Neural progenitor cell (in vitro differentiated cells): Measurements from ENCODE around the gene LRP1B. TPM values are rescaled to one million over a fixed set of nuclear protein-coding genes. Genes with fewer than 3 reads are reported as not detected.
A peak's percentile ranks its signal among the peaks of the same experiment; 100 is the strongest.

ENCODE experiments used
- DNase-seq: peaks from one replicate; pipeline ENCODE4 v3.0.0-alpha.2; 2016; ENCODE audit warnings: low spot score
- H2AFZ ChIP-seq: fragments of 200-600 bp; sonication (generic); replicated peaks from 2 replicates; pipeline ENCODE4 v1.6.1; 2016; ENCODE audit warnings: antibody characterized with exemption
- H3F3A ChIP-seq: fragments of 200-600 bp; sonication (generic); 2 replicates; pipeline ENCODE4 v1.6.1; 2016; ENCODE audit warnings: antibody characterized with exemption, low read depth
- H3K27ac ChIP-seq: fragments of 200-600 bp; sonication (generic); 2 replicates; pipeline ENCODE4 v1.5.1; 2016; ENCODE audit warnings: mild to moderate bottlenecking
- H3K27me3 ChIP-seq: fragments of 200-600 bp; sonication (generic); 2 replicates; pipeline ENCODE4 v1.6.1; 2016; ENCODE audit warnings: mild to moderate bottlenecking, moderate library complexity
- H3K36me3 ChIP-seq: fragments of 200-600 bp; sonication (generic); 2 replicates; pipeline ENCODE4 v1.5.1; 2016
- H3K4me1 ChIP-seq: fragments of 200-600 bp; sonication (generic); 2 replicates; pipeline ENCODE4 v1.6.1; 2016; ENCODE audit warnings: mixed run types
- H3K4me2 ChIP-seq: fragments of 200-600 bp; sonication (generic); 2 replicates; pipeline ENCODE4 v1.6.1; 2016
- H3K4me3 ChIP-seq: fragments of 200-600 bp; sonication (generic); 2 replicates; pipeline ENCODE4 v1.5.1; 2016
- H3K79me2 ChIP-seq: fragments of 200-600 bp; sonication (generic); 2 replicates; pipeline ENCODE4 v1.6.1; 2016; ENCODE audit warnings: low read depth
- H3K9ac ChIP-seq: fragments of 200-600 bp; sonication (generic); 2 replicates; pipeline ENCODE4 v1.6.1; 2016
- H3K9me3 ChIP-seq: fragments of 200-600 bp; sonication (generic); 2 replicates; pipeline ENCODE4 v1.5.1; 2016; ENCODE audit warnings: low read depth
- H4K20me1 ChIP-seq: fragments of 200-600 bp; sonication (generic); 2 replicates; pipeline ENCODE4 v1.6.1; 2016; ENCODE audit warnings: low read depth
- H3K27ac Mint-ChIP-seq: 3 replicates; pipeline ENCODE4 v1.8.0; 2021; ENCODE audit warnings: mixed read lengths
- H3K27me3 Mint-ChIP-seq: 2 replicates; pipeline ENCODE4 v1.8.0; 2022; ENCODE audit warnings: low read depth, mild to moderate bottlenecking, inconsistent platforms, moderate library complexity, mixed read lengths; ENCODE audit not compliant: insufficient read depth
- H3K36me3 Mint-ChIP-seq: 3 replicates; pipeline ENCODE4 v1.8.0; 2021; ENCODE audit warnings: mixed read lengths
- H3K4me1 Mint-ChIP-seq: 3 replicates; pipeline ENCODE4 v1.8.0; 2021; ENCODE audit warnings: mixed read lengths
- H3K4me3 Mint-ChIP-seq: 3 replicates; pipeline ENCODE4 v1.8.0; 2021; ENCODE audit warnings: mild to moderate bottlenecking, moderate library complexity, mixed read lengths
- H3K9me3 Mint-ChIP-seq: 3 replicates; pipeline ENCODE4 v1.8.0; 2020; ENCODE audit warnings: mixed read lengths
- EZH2 ChIP-seq: fragments of 200-600 bp; sonication (generic); IDR thresholded peaks from 2 replicates; pipeline ENCODE4 v1.6.1; 2017; ENCODE audit warnings: antibody characterized with exemption, mild to moderate bottlenecking, moderate library complexity
- EZH2phosphoT487 ChIP-seq: fragments of 200-600 bp; sonication (generic); IDR thresholded peaks from 2 replicates; pipeline ENCODE4 v1.6.1; 2017; ENCODE audit warnings: antibody characterized with exemption
- total RNA-seq: library from RNA; depleted of rRNA; stranded (reverse); fragments of >200 nt; gene quantifications from 2 replicates; pipeline ENCODE4 v1.2.3, GENCODE V29; 2015; ENCODE audit warnings: low replicate concordance
- TF ChIP-seq, protein P1 (sequence below): fragments of 200-600 bp; sonication (generic); IDR thresholded peaks from 2 replicates; pipeline ENCODE4 v1.5.1; 2017; ENCODE audit warnings: antibody characterized with exemption, mild to moderate bottlenecking

The LRP1B gene
- total RNA-seq, 1 donor from 2014 or later, result not detected

DNA sequence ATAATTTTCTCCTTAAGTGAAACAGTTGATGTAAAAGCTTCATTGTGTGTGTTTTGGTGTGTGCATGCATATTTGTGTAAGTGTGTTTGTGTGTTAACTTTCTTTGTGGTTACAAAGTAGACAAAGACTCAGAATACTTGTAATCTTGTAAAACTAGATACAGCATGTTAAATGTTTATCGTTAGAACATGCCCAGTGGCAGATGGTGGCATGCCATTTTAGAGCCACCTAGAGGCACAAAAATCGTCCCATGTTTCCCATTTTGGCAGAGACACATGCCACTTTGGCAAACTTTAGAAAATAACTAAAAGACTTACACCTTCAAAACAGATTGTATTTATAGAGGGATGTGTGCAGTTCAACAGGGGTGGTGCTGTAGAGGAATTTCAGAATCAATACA is 224.1 kb downstream of the LRP1B start:
- no peaks in the 10 kb centered on the region for H3K27me3 ChIP-seq
- H3K9me3 ChIP-seq, result no peaks in the 10 kb centered on the region
- no peaks in the 10 kb centered on the region for H3K9me3 Mint-ChIP-seq
- no peaks in the 10 kb centered on the region for H3K4me1 ChIP-seq
- no peak overlapping the region for H3K27ac ChIP-seq
- H3K36me3 Mint-ChIP-seq, result no peaks in the 10 kb centered on the region
- no peak for DNase-seq
- no peak overlapping the region for H3K4me2 ChIP-seq
- no peaks in the 10 kb centered on the region for H3K79me2 ChIP-seq
- no peaks in the 10 kb centered on the region for H3K27me3 Mint-ChIP-seq
- H2AFZ ChIP-seq, result no peak overlapping the region
- H3K4me3 Mint-ChIP-seq, result no peak overlapping the region
- TF ChIP-seq EZH2phosphoT487, result no peak
- TF ChIP-seq, protein P1, sequence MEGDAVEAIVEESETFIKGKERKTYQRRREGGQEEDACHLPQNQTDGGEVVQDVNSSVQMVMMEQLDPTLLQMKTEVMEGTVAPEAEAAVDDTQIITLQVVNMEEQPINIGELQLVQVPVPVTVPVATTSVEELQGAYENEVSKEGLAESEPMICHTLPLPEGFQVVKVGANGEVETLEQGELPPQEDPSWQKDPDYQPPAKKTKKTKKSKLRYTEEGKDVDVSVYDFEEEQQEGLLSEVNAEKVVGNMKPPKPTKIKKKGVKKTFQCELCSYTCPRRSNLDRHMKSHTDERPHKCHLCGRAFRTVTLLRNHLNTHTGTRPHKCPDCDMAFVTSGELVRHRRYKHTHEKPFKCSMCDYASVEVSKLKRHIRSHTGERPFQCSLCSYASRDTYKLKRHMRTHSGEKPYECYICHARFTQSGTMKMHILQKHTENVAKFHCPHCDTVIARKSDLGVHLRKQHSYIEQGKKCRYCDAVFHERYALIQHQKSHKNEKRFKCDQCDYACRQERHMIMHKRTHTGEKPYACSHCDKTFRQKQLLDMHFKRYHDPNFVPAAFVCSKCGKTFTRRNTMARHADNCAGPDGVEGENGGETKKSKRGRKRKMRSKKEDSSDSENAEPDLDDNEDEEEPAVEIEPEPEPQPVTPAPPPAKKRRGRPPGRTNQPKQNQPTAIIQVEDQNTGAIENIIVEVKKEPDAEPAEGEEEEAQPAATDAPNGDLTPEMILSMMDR, result no peak
- no peak for TF ChIP-seq EZH2
- H3K27ac Mint-ChIP-seq, result no peak overlapping the region
- H3K36me3 ChIP-seq, result no peaks in the 10 kb centered on the region
- H3K9ac ChIP-seq, result no peak overlapping the region
- no peak overlapping the region for H3K4me3 ChIP-seq
- H3K4me1 Mint-ChIP-seq, result no peaks in the 10 kb centered on the region
- H3F3A ChIP-seq, result no peaks in the 10 kb centered on the region
- H4K20me1 ChIP-seq, result no peaks in the 10 kb centered on the region

DNA sequence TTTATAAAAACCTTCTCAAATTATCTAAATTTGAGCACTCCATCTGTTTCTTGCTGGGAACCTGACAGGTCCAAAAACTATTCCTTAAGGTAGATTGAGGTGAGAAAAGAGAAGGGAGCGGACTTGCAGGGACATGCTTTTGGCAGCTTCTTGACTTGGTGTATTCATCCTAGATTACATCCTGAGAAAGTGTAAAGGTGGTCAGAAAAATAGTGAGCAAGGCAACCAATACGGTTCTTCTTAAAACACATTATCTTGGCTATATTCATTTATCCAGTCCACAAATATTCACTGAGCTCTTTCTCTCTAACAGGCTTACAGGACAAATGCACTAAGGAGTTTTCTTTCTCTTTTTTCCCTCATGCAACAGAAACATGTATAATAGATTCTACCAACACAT is 230.0 kb downstream of the LRP1B start:
- H3K4me3 ChIP-seq, result no peak overlapping the region
- no peak overlapping the region for H3K4me3 Mint-ChIP-seq
- no peaks in the 10 kb centered on the region for H3K27me3 ChIP-seq
- no peaks in the 10 kb centered on the region for H3K36me3 Mint-ChIP-seq
- no peaks in the 10 kb centered on the region for H3K4me1 ChIP-seq
- H4K20me1 ChIP-seq, result no peaks in the 10 kb centered on the region
- H3K27ac ChIP-seq, result no peak overlapping the region
- H3K4me2 ChIP-seq, result no peak overlapping the region
- no peak for DNase-seq
- H3K9me3 ChIP-seq, result no peaks in the 10 kb centered on the region
- H3F3A ChIP-seq, result no peaks in the 10 kb centered on the region
- no peak overlapping the region for H3K9ac ChIP-seq
- no peak overlapping the region for H3K27ac Mint-ChIP-seq
- TF ChIP-seq EZH2 (no peak), EZH2phosphoT487 (no peak)
- TF ChIP-seq, protein P1, result no peak
- no peaks in the 10 kb centered on the region for H3K27me3 Mint-ChIP-seq
- no peaks in the 10 kb centered on the region for H3K36me3 ChIP-seq
- H3K9me3 Mint-ChIP-seq, result no peaks in the 10 kb centered on the region
- peak overlapping the region; percentile 36 for H2AFZ ChIP-seq
- H3K4me1 Mint-ChIP-seq, result no peaks in the 10 kb centered on the region
- H3K79me2 ChIP-seq, result no peaks in the 10 kb centered on the region

DNA sequence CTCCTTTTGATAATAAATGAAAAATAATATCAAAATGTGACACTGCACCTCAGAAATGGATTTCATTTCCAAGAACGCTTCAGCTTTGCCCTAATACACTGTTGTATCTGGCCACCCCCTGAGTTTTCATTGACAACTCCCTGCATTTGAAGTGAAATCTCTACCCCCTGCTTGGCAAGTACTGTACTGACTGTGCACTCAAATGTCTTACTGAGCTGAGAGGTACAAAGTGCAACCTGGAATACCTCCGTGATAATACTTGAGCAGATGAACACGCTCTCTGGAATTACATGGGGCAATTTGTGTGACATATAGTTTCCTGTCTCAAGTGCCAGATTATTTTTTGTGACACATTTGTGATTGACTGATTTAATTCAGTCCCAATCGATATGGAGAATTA is 231.1 kb downstream of the LRP1B start:
- no peaks in the 10 kb centered on the region for H3K4me1 ChIP-seq
- no peaks in the 10 kb centered on the region for H3F3A ChIP-seq
- DNase-seq, result no peak
- H3K4me3 Mint-ChIP-seq, result no peak overlapping the region
- TF ChIP-seq EZH2phosphoT487 (no peak), EZH2 (no peak)
- TF ChIP-seq, protein P1, result no peak
- no peaks in the 10 kb centered on the region for H3K36me3 ChIP-seq
- no peaks in the 10 kb centered on the region for H3K36me3 Mint-ChIP-seq
- no peaks in the 10 kb centered on the region for H3K79me2 ChIP-seq
- no peak overlapping the region for H3K4me2 ChIP-seq
- no peak overlapping the region for H3K4me3 ChIP-seq
- H3K27ac Mint-ChIP-seq, result no peak overlapping the region
- no peaks in the 10 kb centered on the region for H3K9me3 Mint-ChIP-seq
- H3K27me3 ChIP-seq, result no peaks in the 10 kb centered on the region
- H3K4me1 Mint-ChIP-seq, result no peaks in the 10 kb centered on the region
- H4K20me1 ChIP-seq, result no peaks in the 10 kb centered on the region
- no peak overlapping the region for H2AFZ ChIP-seq
- no peaks in the 10 kb centered on the region for H3K27me3 Mint-ChIP-seq
- H3K27ac ChIP-seq, result no peak overlapping the region
- H3K9ac ChIP-seq, result no peak overlapping the region
- no peaks in the 10 kb centered on the region for H3K9me3 ChIP-seq

DNA sequence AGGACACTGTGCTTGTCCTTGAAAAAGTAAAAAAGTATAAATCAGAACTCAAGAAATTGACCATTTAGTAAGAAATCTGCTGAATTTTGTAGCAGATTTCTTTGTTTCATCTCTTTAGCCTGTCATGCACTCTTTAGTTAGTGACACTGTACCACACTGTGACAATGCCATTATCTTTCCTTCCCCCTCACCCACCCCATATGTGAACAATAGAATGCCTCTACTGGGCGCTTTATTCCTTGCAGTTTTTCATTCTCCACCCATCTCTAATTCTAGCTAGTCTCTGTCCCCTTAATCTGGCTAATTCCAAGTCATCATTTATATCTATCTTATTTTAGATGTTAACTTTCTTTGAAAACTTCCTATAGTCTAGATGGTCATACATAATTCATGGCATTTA is 241.0 kb downstream of the LRP1B start:
- no peaks in the 10 kb centered on the region for H3K9me3 ChIP-seq
- no peaks in the 10 kb centered on the region for H3K27me3 ChIP-seq
- no peaks in the 10 kb centered on the region for H3K36me3 Mint-ChIP-seq
- H3K9me3 Mint-ChIP-seq, result no peaks in the 10 kb centered on the region
- no peak overlapping the region for H3K27ac Mint-ChIP-seq
- H3K4me2 ChIP-seq, result no peak overlapping the region
- peak; percentile 8 for DNase-seq
- H3K4me1 Mint-ChIP-seq, result no peaks in the 10 kb centered on the region
- H3K36me3 ChIP-seq, result no peaks in the 10 kb centered on the region
- no peaks in the 10 kb centered on the region for H3K27me3 Mint-ChIP-seq
- H3K9ac ChIP-seq, result no peak overlapping the region
- no peak overlapping the region for H3K4me3 ChIP-seq
- no peaks in the 10 kb centered on the region for H4K20me1 ChIP-seq
- TF ChIP-seq EZH2 (no peak), EZH2phosphoT487 (no peak)
- TF ChIP-seq, protein P1, result no peak
- no peak overlapping the region for H3K27ac ChIP-seq
- no peaks in the 10 kb centered on the region for H3K79me2 ChIP-seq
- no peaks in the 10 kb centered on the region for H3K4me1 ChIP-seq
- no peak overlapping the region for H2AFZ ChIP-seq
- no peak overlapping the region for H3K4me3 Mint-ChIP-seq
- H3F3A ChIP-seq, result no peaks in the 10 kb centered on the region
